ENCODE results near the gene NPFFR1.

NPFFR1 gene

GRCh38 chr10:70315276-70315675 lies 31.5 kb upstream of the NPFFR1 start:
- no peak overlapping the region for H3K4me3 ChIP-seq (ENCODE audit: low read depth, low read length)

GRCh38 chr10:70312972-70313371 lies 29.2 kb upstream of the NPFFR1 start:
- TF ChIP-seq CTCF (IDR thresholded peaks at IDR 0.05; ENCODE audit: borderline replicate concordance, insufficient read depth, low read depth, low read length): no peak
- H3K4me3 ChIP-seq (ENCODE audit: low read depth, low read length): no peak overlapping the region

More at GRCh38 chr10:70315276-70315675, 31.5 kb upstream of the NPFFR1 start:
- no peak for TF ChIP-seq CTCF (IDR thresholded peaks at IDR 0.05; ENCODE audit: borderline replicate concordance, insufficient read depth, low read depth, low read length)

- no peak overlapping the region for H3K4me3 ChIP-seq (ENCODE audit: low read depth, low read length)
- no peak for TF ChIP-seq CTCF (IDR thresholded peaks at IDR 0.05; ENCODE audit: borderline replicate concordance, insufficient read depth, low read depth, low read length)
Observed at GRCh38 chr10:70312249-70312648, 28.4 kb upstream of the NPFFR1 start.

GRCh38 chr10:70311698-70312097 lies 27.9 kb upstream of the NPFFR1 start:
- no peak overlapping the region for H3K4me3 ChIP-seq (ENCODE audit: low read depth, low read length)
- TF ChIP-seq CTCF (IDR thresholded peaks at IDR 0.05; ENCODE audit: borderline replicate concordance, insufficient read depth, low read depth, low read length): no peak

GRCh38 chr10:70309661-70310060 lies 25.9 kb upstream of the NPFFR1 start:
- TF ChIP-seq CTCF (IDR thresholded peaks at IDR 0.05; ENCODE audit: borderline replicate concordance, insufficient read depth, low read depth, low read length): no peak
- no peak overlapping the region for H3K4me3 ChIP-seq (ENCODE audit: low read depth, low read length)

GRCh38 chr10:70308121-70309060 lies 24.6 kb upstream of the NPFFR1 start:
- no peak for TF ChIP-seq CTCF (IDR thresholded peaks at IDR 0.05; ENCODE audit: borderline replicate concordance, insufficient read depth, low read depth, low read length)

More at GRCh38 chr10:70308121-70309060, 24.6 kb upstream of the NPFFR1 start:
- H3K4me3 ChIP-seq (ENCODE audit: low read depth, low read length): no peak overlapping the region

All from GM12875 (cell line).